HepG2 (cell line): ENCODE results near the gene TMEM79. TPM values are rescaled to one million over a fixed set of nuclear protein-coding genes. Genes with fewer than 3 reads are reported as not detected.

ENCODE experiments used
- ESRRA ChIP-seq: sonication (generic); formaldehyde crosslinking; IDR thresholded peaks from 2 replicates; pipeline ENCODE4 v1.5.1; 2020; ENCODE audit warnings: mild to moderate bottlenecking, low read depth, missing genetic modification reagents
- GATAD1 ChIP-seq: IDR thresholded peaks from 2 replicates; pipeline ENCODE4 v1.6.1; 2016; ENCODE audit warnings: missing genetic modification reagents, missing compliant biosample characterization
- GFI1 ChIP-seq: sonication (generic); formaldehyde crosslinking; IDR thresholded peaks from 2 replicates; pipeline ENCODE4 v1.5.0; 2020; ENCODE audit warnings: missing genetic modification reagents, mild to moderate bottlenecking, borderline replicate concordance
- GLI4 ChIP-seq: sonication (generic); formaldehyde crosslinking; IDR thresholded peaks from 2 replicates; pipeline ENCODE4 v1.5.1; 2020; ENCODE audit warnings: missing genetic modification reagents, mild to moderate bottlenecking, moderate library complexity, borderline replicate concordance
- IRF2 ChIP-seq: IDR thresholded peaks from 2 replicates; pipeline ENCODE4 v1.6.1; 2018; ENCODE audit warnings: missing genetic modification reagents, missing compliant biosample characterization
- JUN ChIP-seq: sonication (generic); formaldehyde crosslinking; IDR thresholded peaks from 2 replicates; pipeline ENCODE4 v1.4.0; 2020; ENCODE audit warnings: mild to moderate bottlenecking, missing genetic modification reagents
- NFIC ChIP-seq: IDR thresholded peaks from 2 replicates; pipeline ENCODE4 v1.6.1; 2012; ENCODE audit warnings: mild to moderate bottlenecking, low read length, inconsistent platforms
- SP1 ChIP-seq, 2 experiments: fragments of 450-650 bp in 1 of 2; sonication (generic) in 1 of 2; formaldehyde crosslinking in 1 of 2; IDR thresholded peaks; 2 replicates each; pipeline versions ENCODE4 v1.4.0 to v1.6.1; 2016 to 2020; ENCODE audit warnings: missing genetic modification reagents in 1 of 2
- STAT5B ChIP-seq: sonication (generic); formaldehyde crosslinking; IDR thresholded peaks from 2 replicates; pipeline ENCODE4 v1.4.0; 2020; ENCODE audit warnings: missing genetic modification reagents
- TEAD2 ChIP-seq: sonication (generic); formaldehyde crosslinking; IDR thresholded peaks from 2 replicates; pipeline ENCODE4 v1.9.0; 2021; ENCODE audit warnings: missing genetic modification reagents
- ZNF143 ChIP-seq: sonication (generic); formaldehyde crosslinking; IDR thresholded peaks from 2 replicates; pipeline ENCODE4 v1.4.0; 2020; ENCODE audit warnings: missing genetic modification reagents
- ZNF264 ChIP-seq: sonication (generic); formaldehyde crosslinking; IDR thresholded peaks from 2 replicates; pipeline ENCODE4 v1.4.0; 2020; ENCODE audit warnings: missing genetic modification reagents
- ZNF331 ChIP-seq: sonication (generic); formaldehyde crosslinking; IDR thresholded peaks from 2 replicates; pipeline ENCODE4 v1.4.0; 2020; ENCODE audit warnings: missing genetic modification reagents
- ZNF598 ChIP-seq: sonication (generic); formaldehyde crosslinking; IDR thresholded peaks from 2 replicates; pipeline ENCODE4 v1.5.1; 2020; ENCODE audit warnings: mild to moderate bottlenecking, missing genetic modification reagents, borderline replicate concordance
- ZNF850 ChIP-seq: sonication (generic); formaldehyde crosslinking; conservative IDR thresholded peaks from 2 replicates; pipeline ENCODE4 v1.9.0; 2021; ENCODE audit warnings: mild to moderate bottlenecking, missing genetic modification reagents
- polyA plus RNA-seq, 8 experiments: library from polyadenylated mRNA; depleted of rRNA in 3 of 8; stranded (reverse) in 7 of 8; unstranded in 1 of 8; fragments of >200 nt; fragmentation: Illumina TruSeq in 4 of 8; extraction: Trizol in 4 of 8; gene quantifications; 2 replicates each; pipeline versions ENCODE4 v1.2.1 to v1.2.3, GENCODE V29; 2011 to 2016; ENCODE audit warnings: low read depth in 4 of 8, missing spikeins in 1 of 8, mixed read lengths in 1 of 8; ENCODE audit not compliant: insufficient read depth in 1 of 8
- total RNA-seq, 5 experiments: library from RNA; depleted of rRNA; stranded (reverse); fragments of >200 nt; fragmentation: Illumina TruSeq; extraction: Trizol; gene quantifications; 2 replicates each; pipeline ENCODE4 v1.2.3, GENCODE V29; 2016; ENCODE audit warnings: low read depth in 1 of 5
- TF ChIP-seq, protein P1 (sequence below): sonication (generic); formaldehyde crosslinking; IDR thresholded peaks from 2 replicates; pipeline ENCODE4 v1.8.1; 2023; ENCODE audit warnings: mild to moderate bottlenecking, inconsistent platforms, moderate library complexity, missing genetic modification reagents, borderline replicate concordance
- TF ChIP-seq, protein P2 (sequence below): IDR thresholded peaks from 2 replicates; pipeline ENCODE4 v1.6.1; 2016; ENCODE audit warnings: low read depth, missing genetic modification reagents, missing compliant biosample characterization
- TF ChIP-seq, protein P3 (sequence below): sonication (generic); formaldehyde crosslinking; IDR thresholded peaks from 2 replicates; pipeline ENCODE4 v1.8.0; 2022; ENCODE audit warnings: mild to moderate bottlenecking, missing genetic modification reagents; ENCODE audit not compliant: insufficient replicate concordance
- TF ChIP-seq, protein P4 (sequence below): sonication (generic); formaldehyde crosslinking; IDR thresholded peaks from 2 replicates; pipeline ENCODE4 v1.5.0; 2020; ENCODE audit warnings: missing genetic modification reagents

The TMEM79 gene
- total and polyA plus RNA-seq, 2 of the 13 experiments (the other 11 are each of a cell fraction or from before 2014, with no cell fraction given), result 1.2 to 1.9 TPM

DNA sequence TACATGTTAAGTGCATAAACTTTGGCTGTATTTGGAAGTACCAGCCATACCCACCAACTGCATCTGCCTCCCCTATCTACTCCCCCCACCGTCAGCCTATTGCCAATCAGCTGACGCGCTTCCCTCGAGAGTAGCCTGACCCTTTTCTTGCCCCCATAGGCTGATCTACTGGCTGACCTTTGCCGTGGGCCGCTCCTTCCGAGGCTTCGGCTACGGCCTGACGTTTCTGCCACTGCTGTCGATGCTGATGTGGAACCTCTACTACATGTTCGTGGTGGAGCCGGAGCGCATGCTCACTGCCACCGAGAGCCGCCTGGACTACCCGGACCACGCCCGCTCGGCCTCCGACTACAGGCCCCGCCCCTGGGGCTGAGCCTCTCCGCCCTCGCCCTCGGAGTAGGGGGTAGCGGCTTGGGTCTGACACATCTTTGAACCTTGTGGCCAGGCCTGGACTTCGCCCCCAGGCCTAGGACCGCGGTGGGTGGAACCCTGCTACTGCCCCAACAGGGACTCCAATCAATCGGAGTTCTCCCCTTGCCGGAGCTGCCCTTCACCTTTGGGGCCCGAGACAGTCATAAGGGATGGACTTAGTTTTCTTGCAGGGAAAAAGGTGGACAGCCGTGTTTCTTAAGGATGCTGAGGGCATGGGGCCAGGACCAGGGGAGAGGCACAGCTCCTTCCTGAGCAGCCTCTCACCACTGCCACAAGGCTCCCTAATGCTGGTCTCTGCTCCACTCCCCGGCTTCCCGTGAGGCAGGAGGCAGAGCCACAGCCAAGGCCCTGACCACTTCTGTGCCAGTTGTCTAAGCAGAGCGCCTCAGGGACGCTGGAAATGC is 7.3 kb downstream of the TMEM79 start (continued):
- peak; percentile 70; the same call in 1 of the 2 replicates for TF ChIP-seq ZNF598 (CRISPR knock-in tag)
- TF ChIP-seq SP1 (IDR thresholded peaks at IDR 0.05), result no peak
- TF ChIP-seq SP1 (CRISPR knock-in tag; IDR thresholded peaks at IDR 0.05), result no peak
- no peak for TF ChIP-seq GLI4 (CRISPR knock-in tag)
- peak; percentile 12; the same call in 1 of the 2 replicates for TF ChIP-seq GFI1
- TF ChIP-seq, protein P1, sequence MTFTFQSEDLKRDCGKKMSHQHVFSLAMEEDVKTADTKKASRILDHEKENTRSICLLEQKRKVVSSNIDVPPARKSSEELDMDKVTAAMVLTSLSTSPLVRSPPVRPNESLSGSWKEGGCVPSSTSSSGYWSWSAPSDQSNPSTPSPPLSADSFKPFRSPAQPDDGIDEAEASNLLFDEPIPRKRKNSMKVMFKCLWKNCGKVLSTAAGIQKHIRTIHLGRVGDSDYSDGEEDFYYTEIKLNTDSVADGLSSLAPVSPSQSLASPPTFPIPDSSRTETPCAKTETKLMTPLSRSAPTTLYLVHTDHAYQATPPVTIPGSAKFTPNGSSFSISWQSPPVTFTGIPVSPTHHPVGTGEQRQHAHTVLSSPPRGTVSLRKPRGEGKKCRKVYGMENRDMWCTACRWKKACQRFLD (CRISPR knock-in tag), result no peak
- TF ChIP-seq, protein P2, sequence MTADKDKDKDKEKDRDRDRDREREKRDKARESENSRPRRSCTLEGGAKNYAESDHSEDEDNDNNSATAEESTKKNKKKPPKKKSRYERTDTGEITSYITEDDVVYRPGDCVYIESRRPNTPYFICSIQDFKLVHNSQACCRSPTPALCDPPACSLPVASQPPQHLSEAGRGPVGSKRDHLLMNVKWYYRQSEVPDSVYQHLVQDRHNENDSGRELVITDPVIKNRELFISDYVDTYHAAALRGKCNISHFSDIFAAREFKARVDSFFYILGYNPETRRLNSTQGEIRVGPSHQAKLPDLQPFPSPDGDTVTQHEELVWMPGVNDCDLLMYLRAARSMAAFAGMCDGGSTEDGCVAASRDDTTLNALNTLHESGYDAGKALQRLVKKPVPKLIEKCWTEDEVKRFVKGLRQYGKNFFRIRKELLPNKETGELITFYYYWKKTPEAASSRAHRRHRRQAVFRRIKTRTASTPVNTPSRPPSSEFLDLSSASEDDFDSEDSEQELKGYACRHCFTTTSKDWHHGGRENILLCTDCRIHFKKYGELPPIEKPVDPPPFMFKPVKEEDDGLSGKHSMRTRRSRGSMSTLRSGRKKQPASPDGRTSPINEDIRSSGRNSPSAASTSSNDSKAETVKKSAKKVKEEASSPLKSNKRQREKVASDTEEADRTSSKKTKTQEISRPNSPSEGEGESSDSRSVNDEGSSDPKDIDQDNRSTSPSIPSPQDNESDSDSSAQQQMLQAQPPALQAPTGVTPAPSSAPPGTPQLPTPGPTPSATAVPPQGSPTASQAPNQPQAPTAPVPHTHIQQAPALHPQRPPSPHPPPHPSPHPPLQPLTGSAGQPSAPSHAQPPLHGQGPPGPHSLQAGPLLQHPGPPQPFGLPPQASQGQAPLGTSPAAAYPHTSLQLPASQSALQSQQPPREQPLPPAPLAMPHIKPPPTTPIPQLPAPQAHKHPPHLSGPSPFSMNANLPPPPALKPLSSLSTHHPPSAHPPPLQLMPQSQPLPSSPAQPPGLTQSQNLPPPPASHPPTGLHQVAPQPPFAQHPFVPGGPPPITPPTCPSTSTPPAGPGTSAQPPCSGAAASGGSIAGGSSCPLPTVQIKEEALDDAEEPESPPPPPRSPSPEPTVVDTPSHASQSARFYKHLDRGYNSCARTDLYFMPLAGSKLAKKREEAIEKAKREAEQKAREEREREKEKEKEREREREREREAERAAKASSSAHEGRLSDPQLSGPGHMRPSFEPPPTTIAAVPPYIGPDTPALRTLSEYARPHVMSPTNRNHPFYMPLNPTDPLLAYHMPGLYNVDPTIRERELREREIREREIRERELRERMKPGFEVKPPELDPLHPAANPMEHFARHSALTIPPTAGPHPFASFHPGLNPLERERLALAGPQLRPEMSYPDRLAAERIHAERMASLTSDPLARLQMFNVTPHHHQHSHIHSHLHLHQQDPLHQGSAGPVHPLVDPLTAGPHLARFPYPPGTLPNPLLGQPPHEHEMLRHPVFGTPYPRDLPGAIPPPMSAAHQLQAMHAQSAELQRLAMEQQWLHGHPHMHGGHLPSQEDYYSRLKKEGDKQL (CRISPR knock-in tag), result 0 out of 2 replicates have a peak, but pooled peaks have one; percentile 60
- TF ChIP-seq IRF2, result peak; percentile 60; the same call in 1 of the 2 replicates
- TF ChIP-seq ZNF850 (CRISPR knock-in tag), result no peak
- no peak for TF ChIP-seq ZNF264 (CRISPR knock-in tag)
- TF ChIP-seq ZNF143, result 0 out of 2 replicates have a peak, but pooled peaks have one; percentile 9
- TF ChIP-seq TEAD2 (CRISPR knock-in tag), result no peak
- TF ChIP-seq, protein P3, sequence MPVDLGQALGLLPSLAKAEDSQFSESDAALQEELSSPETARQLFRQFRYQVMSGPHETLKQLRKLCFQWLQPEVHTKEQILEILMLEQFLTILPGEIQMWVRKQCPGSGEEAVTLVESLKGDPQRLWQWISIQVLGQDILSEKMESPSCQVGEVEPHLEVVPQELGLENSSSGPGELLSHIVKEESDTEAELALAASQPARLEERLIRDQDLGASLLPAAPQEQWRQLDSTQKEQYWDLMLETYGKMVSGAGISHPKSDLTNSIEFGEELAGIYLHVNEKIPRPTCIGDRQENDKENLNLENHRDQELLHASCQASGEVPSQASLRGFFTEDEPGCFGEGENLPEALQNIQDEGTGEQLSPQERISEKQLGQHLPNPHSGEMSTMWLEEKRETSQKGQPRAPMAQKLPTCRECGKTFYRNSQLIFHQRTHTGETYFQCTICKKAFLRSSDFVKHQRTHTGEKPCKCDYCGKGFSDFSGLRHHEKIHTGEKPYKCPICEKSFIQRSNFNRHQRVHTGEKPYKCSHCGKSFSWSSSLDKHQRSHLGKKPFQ (CRISPR knock-in tag), result peak; percentile 51
- no peak for TF ChIP-seq JUN
- TF ChIP-seq NFIC, result no peak
- TF ChIP-seq STAT5B (CRISPR knock-in tag), result no peak
- TF ChIP-seq, protein P4, sequence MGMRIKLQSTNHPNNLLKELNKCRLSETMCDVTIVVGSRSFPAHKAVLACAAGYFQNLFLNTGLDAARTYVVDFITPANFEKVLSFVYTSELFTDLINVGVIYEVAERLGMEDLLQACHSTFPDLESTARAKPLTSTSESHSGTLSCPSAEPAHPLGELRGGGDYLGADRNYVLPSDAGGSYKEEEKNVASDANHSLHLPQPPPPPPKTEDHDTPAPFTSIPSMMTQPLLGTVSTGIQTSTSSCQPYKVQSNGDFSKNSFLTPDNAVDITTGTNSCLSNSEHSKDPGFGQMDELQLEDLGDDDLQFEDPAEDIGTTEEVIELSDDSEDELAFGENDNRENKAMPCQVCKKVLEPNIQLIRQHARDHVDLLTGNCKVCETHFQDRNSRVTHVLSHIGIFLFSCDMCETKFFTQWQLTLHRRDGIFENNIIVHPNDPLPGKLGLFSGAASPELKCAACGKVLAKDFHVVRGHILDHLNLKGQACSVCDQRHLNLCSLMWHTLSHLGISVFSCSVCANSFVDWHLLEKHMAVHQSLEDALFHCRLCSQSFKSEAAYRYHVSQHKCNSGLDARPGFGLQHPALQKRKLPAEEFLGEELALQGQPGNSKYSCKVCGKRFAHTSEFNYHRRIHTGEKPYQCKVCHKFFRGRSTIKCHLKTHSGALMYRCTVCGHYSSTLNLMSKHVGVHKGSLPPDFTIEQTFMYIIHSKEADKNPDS (CRISPR knock-in tag), result no peak
- peak; percentile 91 for TF ChIP-seq ESRRA (CRISPR knock-in tag)
- peak; percentile 72; the same call in 1 of the 2 replicates for TF ChIP-seq GATAD1 (CRISPR knock-in tag)
- TF ChIP-seq ZNF331 (CRISPR knock-in tag), result no peak
